Islet of Langerhans (tissue), 1 donor: ENCODE data around the gene WWTR1.

Experiments used
- FAIRE-seq: peaks from one replicate; lab custom pipeline; 2011; peaks lifted over from hg19 to GRCh38; lab: Jason Lieb, UNC

WWTR1 gene

GRCh38 chr3:149470381-149470780 lies 187.4 kb downstream of the WWTR1 start:
- no peak for FAIRE-seq

- FAIRE-seq, result no peak
Observed at GRCh38 chr3:149468504-149469212, 189.2 kb downstream of the WWTR1 start.
